GM18519 (cell line): ENCODE results near the gene RGMA.
"Not testable (repeated sequence)": the region's sequence is repeated elsewhere in the genome, so short reads cannot be mapped to it uniquely, and the experiment has no call there.

Experiments
- ATAC-seq: cut with Tn5 transposase; IDR thresholded peaks from one replicate; pipeline ENCODE4 v1.9.1; 2021; ENCODE audit warnings: mild to moderate bottlenecking, moderate library complexity; ENCODE audit not compliant: unreplicated experiment, low FRiP score

Gene RGMA

DNA sequence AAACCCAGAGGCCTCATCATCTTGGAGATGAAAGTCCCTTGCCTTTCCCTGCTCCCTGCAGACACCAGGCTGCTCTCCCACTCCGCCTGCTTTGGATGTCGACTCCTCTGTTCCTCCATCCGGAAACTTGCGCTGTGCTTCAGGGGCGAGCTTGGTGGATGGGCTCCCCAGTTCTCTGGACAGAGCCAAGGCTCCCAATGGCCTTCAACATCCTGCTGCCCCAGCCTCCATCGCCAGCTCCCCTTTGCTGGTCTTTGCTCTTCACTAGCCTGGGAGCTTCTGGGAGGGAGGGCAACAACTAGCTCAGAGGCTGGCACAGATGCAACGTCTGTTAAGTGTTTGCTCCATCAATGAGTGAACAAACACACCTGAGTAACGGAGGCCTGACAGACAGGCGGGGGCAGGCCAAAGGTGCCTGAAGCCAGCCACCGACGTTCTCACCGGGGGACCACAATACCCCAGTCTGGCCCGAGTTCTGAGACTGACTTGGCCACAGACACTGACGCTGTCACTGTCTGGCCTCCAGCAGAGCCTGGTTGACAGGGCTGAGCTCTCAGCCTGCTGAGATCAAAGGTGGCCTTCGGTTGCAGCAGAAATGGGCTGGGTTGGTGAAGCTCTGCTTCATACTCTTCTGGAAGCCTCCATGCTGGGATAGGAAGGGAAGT is 39.0 kb downstream of the RGMA start:
- no peak for ATAC-seq

DNA sequence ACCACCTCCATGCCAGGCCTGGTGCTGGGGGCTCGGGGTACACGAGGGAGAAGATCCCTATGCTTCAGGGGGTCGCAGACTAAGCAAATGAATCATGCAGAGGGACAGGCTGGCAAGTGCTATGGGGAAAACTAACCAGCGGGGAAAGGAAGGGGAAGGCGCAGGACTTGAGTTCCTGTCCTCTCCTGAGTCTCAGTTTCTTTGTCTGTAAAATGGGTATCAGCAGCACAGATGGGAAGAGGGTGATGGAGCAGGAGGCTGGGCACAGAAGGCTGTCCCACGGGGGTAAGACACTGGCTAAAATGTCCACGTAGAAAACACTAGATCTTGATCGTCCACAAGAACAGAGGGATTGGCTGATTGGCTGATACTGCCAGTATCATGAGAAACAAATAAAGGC is 39.8 kb downstream of the RGMA start:
- no peak for ATAC-seq

DNA sequence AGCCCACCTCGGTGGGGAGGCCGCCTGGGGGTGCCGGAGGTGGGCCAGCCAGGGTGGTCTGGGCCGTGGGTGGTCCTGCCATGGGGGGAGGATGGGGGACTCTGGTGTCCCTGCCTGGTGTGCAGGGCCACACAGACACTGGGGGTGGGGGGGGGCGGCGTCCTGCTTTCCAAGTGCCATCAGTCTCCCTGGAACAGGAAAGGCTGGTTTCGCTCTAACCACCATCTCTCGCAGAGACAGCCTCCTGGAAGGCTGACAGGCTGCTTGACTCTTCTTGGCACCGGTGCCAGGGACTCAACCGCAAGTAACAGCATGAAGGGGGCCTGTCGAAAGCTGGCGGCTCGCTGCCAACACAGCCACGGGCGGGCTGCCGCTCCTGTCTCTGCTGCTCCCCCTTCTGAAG is 40.3 kb downstream of the RGMA start:
- no peak for ATAC-seq

DNA sequence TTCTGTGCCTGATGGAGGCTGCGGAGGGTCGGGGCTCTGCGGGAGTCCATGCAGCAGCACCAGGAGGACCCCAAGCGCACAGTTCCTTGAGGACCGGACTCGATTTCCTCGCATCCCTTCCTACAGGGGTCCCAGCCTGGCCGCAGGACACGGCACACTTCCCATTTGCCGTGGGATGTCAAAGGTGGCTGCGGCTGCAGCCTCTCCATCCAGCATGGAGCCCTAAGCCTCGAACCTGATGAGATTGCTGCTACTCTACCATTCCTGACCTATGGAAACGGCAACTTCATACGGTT is 40.6 kb downstream of the RGMA start:
- no peak for ATAC-seq

GRCh38 chr15:93047621-93048425 is 41.2 kb downstream of the RGMA start:
- ATAC-seq = no peak

- no peak for ATAC-seq
These were observed 42.3 kb downstream of the RGMA start for GRCh38 chr15:93046721-93047120.

GRCh38 chr15:93046120-93046519 is 42.9 kb downstream of the RGMA start:
- ATAC-seq = no peak

- no peak for ATAC-seq
These were observed 43.7 kb downstream of the RGMA start for GRCh38 chr15:93045191-93045785.

- no peak for ATAC-seq
These were observed 44.5 kb downstream of the RGMA start for GRCh38 chr15:93044301-93045190.

- ATAC-seq = no peak
These were observed 45.2 kb downstream of the RGMA start for GRCh38 chr15:93043621-93044300.

- ATAC-seq = no peak
These were observed 46.2 kb downstream of the RGMA start for GRCh38 chr15:93042691-93043378.

GRCh38 chr15:93042211-93042610 is 46.8 kb downstream of the RGMA start:
- no peak for ATAC-seq

DNA sequence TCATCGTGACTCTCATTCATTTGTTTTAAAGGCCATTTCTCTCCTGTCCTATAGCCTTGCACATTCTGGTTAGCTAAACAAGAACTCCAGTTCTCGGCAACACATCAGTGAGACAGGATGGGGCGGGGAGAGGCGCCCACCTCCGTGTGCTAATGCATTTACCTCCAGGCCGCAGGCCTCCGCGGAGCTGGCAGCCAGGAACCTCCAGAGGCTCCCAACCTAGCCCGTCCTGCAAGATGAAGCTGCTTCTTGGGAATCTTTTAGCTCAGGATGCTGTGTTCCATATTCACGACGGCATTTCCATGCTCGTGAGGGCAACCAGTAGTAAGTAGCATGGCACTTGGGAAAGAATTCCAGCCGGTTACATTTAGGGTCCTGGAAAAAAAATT is 47.9 kb downstream of the RGMA start:
- no peak for ATAC-seq

DNA sequence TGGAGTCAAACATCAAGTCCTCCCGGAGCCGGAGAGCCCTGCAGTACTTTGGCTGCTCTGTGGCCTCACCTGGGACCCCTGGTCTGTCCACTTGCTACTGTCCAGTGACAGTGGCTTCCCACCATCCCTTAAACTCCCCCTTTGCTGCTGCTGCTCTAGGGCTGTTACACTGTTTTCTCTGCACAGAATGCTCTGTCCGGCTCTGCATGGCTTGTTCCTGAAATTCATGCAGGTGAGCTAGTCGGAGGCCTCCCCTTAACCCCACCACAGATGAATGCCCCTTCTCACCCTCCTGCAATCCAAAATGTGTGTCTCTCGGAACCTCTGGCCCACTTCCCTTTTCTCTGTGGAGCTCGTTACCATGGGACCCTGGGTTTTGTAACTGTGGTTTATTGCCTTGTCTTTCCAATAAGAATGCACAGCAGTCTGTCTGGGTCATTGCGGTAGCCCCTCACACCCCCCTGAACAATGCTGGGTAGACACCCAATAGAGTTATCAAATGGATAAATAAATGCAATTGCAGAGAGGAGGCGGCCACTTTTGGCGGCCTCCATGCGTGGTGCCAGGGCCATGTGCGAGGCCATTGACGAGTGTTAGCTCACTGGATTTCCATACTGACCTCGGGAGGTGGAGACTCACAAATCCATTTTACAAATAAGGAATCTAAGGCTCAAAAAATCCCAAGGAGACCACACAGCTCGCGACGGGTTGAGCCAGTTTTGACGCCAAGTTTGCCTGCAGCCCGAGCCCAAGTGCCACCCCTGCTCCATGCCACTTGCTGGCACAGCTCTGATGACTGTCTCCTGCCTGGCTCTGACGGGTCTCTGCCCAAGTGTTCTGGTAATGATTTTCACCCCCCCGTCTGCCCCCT is 48.5 kb downstream of the RGMA start:
- no peak for ATAC-seq

GRCh38 chr15:93039562-93040287 is 49.3 kb downstream of the RGMA start:
- not testable (repeated sequence) for ATAC-seq

- no peak for ATAC-seq
These were observed 50.9 kb downstream of the RGMA start for GRCh38 chr15:93037820-93038705.
